Smooth muscle cell (in vitro differentiated cells): Measurements from ENCODE around the gene ANP32E. TPM values are rescaled to one million over a fixed set of nuclear protein-coding genes. Genes with fewer than 3 reads are reported as not detected.

Experiments
- DNase-seq: peaks from one replicate; lab custom pipeline; 2025; ENCODE audit not compliant: unreplicated experiment; lab: John Stamatoyannopoulos, UW
- H2AFZ ChIP-seq: fragments of 200-600 bp; sonication (generic); 2 replicates; pipeline ENCODE4 v1.6.0; 2016; ENCODE audit warnings: antibody characterized with exemption, low read depth, mild to moderate bottlenecking
- H3F3A ChIP-seq: fragments of 200-600 bp; sonication (generic); 2 replicates; pipeline ENCODE4 v1.6.0; 2017; ENCODE audit warnings: antibody characterized with exemption, low read depth
- H3K27ac ChIP-seq: fragments of 200-600 bp; sonication (generic); 2 replicates; pipeline ENCODE4 v1.5.1; 2016; ENCODE audit warnings: low read depth, mild to moderate bottlenecking
- H3K27me3 ChIP-seq: fragments of 200-600 bp; sonication (generic); 2 replicates; pipeline ENCODE4 v1.6.1; 2016; ENCODE audit warnings: low read depth, mild to moderate bottlenecking
- H3K36me3 ChIP-seq: fragments of 200-600 bp; sonication (generic); 2 replicates; pipeline ENCODE4 v1.5.1; 2016; ENCODE audit warnings: low read depth
- H3K4me1 ChIP-seq: fragments of 200-600 bp; sonication (generic); 2 replicates; pipeline ENCODE4 v1.5.1; 2016; ENCODE audit warnings: low read depth
- H3K4me2 ChIP-seq: fragments of 200-600 bp; sonication (generic); 2 replicates; pipeline ENCODE4 v1.6.0; 2016; ENCODE audit warnings: mild to moderate bottlenecking
- H3K4me3 ChIP-seq: fragments of 200-600 bp; sonication (generic); 2 replicates; pipeline ENCODE4 v1.5.1; 2016; ENCODE audit warnings: mild to moderate bottlenecking
- H3K79me2 ChIP-seq: fragments of 200-600 bp; sonication (generic); 2 replicates; pipeline ENCODE4 v1.6.0; 2016; ENCODE audit warnings: low read depth, mild to moderate bottlenecking
- H3K9ac ChIP-seq: fragments of 200-600 bp; sonication (generic); 2 replicates; pipeline ENCODE4 v1.6.0; 2016; ENCODE audit warnings: low read depth
- H3K9me3 ChIP-seq: fragments of 200-600 bp; sonication (generic); replicated peaks from 2 replicates; pipeline ENCODE4 v1.5.1; 2016; ENCODE audit warnings: low read depth
- H4K20me1 ChIP-seq: fragments of 200-600 bp; sonication (generic); 2 replicates; pipeline ENCODE4 v1.6.0; 2016; ENCODE audit warnings: low read depth
- CTCF ChIP-seq: fragments of 200-600 bp; sonication (generic); IDR thresholded peaks from 2 replicates; pipeline ENCODE4 v1.5.1; 2017; ENCODE audit warnings: borderline replicate concordance, mild to moderate bottlenecking, antibody characterized with exemption; ENCODE audit not compliant: insufficient read depth, poor library complexity, severe bottlenecking
- WGBS: methylation state at CpG from one replicate; pipeline ENCODE4 v1.1.7; 2016; ENCODE audit warnings: low lambda C conversion rate; 5-methylcytosine and 5-hydroxymethylcytosine counted together
- polyA plus RNA-seq: library from polyadenylated mRNA; unstranded; fragments of >200 nt; fragmentation: Nextera tagmentation; extraction: Ambion mirVana; gene quantifications from 2 replicates; pipeline ENCODE4 v1.2.1, GENCODE V29; 2016
- total RNA-seq: library from RNA; depleted of rRNA; stranded (reverse); fragments of >200 nt; gene quantifications from 2 replicates; pipeline ENCODE4 v1.2.3, GENCODE V29; 2014

ANP32E gene
- total and polyA plus RNA-seq, 2 experiments from 2014 or later, result 25.0 to 36.5 TPM

GRCh38 chr1:150259217-150259616 lies 23.3 kb upstream of the ANP32E start:
- TF ChIP-seq CTCF, result no peak
- H3K27me3 ChIP-seq, result no peaks in the 10 kb centered on the region
- no peak overlapping the region for H3K4me3 ChIP-seq
- DNase-seq, result no peak
- H3F3A ChIP-seq, result no peaks in the 10 kb centered on the region
- no peaks in the 10 kb centered on the region for H3K79me2 ChIP-seq
- no peaks in the 10 kb centered on the region for H3K36me3 ChIP-seq
- H3K4me1 ChIP-seq, result peaks cover 18% of the 10 kb centered on the region
- no peaks in the 10 kb centered on the region for H3K9me3 ChIP-seq
- no peak overlapping the region for H3K4me2 ChIP-seq
- WGBS, result 39% methylated on average over 4 of the region's 4 CpGs
- no peak overlapping the region for H3K27ac ChIP-seq
- no peak overlapping the region for H3K9ac ChIP-seq
- H4K20me1 ChIP-seq, result no peaks in the 10 kb centered on the region
- no peak overlapping the region for H2AFZ ChIP-seq

- TF ChIP-seq CTCF, result no peak
- no peak within 1 kb of the TSS for H3K27ac ChIP-seq
- H3K9me3 ChIP-seq, result no peaks in the 10 kb centered on the region
- no peaks in the 10 kb centered on the region for H3K79me2 ChIP-seq
- H2AFZ ChIP-seq, result peak within 1 kb of the TSS; percentile 75
- peak within 1 kb of the TSS; percentile 86 for H3K4me2 ChIP-seq
- DNase-seq, result no peak
- H3F3A ChIP-seq, result no peaks in the 10 kb centered on the region
- H3K9ac ChIP-seq, result no peak within 1 kb of the TSS
- H4K20me1 ChIP-seq, result no peaks in the 10 kb centered on the region
- H3K4me1 ChIP-seq, result peaks cover 18% of the 10 kb centered on the region
- no peak within 1 kb of the TSS for H3K4me3 ChIP-seq
- H3K36me3 ChIP-seq, result no peaks in the 10 kb centered on the region
- H3K27me3 ChIP-seq, result no peaks in the 10 kb centered on the region
- WGBS, result 14% methylated on average over 13 of the region's 13 CpGs
Observed at GRCh38 chr1:150257624-150258585, 22.0 kb upstream of the ANP32E start, which contains the start of gene CA14. TSS of gene CA14 (plus strand) at chr1:150257774. CDS start at chr1:150258129, 355 bp downstream.

DNA sequence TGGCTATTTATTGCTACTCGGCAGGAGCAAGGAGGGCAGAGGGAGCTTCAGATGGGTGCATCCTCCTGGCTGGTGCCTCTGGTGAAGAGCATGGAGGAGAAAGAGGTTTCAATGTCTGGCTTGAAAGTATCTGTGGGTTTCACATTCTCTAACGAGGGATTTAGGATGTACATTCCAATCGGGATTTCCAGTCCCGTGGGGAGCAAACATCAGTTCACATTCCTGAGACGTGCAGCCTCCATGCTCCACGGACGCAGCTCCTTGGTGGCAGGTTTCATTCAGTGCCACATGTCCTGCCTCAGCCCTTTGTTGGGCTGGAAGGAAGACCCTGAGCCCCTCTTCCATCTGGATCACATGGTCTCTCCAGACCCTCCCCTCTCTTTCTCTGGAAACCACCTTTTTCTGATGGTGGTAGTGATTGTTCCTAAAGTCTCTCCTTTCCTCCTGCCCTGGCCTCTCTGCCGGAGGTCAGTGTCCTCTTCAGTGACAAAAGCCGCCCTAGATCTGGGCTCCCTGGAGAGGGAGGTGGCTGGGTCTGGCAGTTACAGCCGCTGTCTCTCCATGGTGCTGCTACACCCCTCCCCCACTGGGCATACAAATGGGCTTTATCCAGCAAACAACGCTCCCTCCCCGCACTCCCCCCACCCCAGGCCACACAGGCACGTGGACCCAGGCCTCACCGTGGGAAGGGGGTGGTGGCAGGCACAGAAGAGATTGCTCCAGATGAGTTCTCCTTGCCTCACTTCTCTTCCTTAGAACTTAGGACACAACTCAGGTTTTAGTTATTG lies 20.8 kb upstream of the ANP32E start:
- H3K9me3 ChIP-seq, result no peaks in the 10 kb centered on the region
- H3K4me1 ChIP-seq, result peaks cover 18% of the 10 kb centered on the region
- peak overlapping the region; percentile 86 for H3K4me2 ChIP-seq
- no peak overlapping the region for H3K9ac ChIP-seq
- H4K20me1 ChIP-seq, result no peaks in the 10 kb centered on the region
- no peaks in the 10 kb centered on the region for H3K36me3 ChIP-seq
- WGBS, result 6% methylated on average over 14 of the region's 14 CpGs
- H2AFZ ChIP-seq, result peak overlapping the region; percentile 75
- no peaks in the 10 kb centered on the region for H3F3A ChIP-seq
- TF ChIP-seq CTCF, result no peak
- H3K4me3 ChIP-seq, result peak overlapping the region; percentile 44
- H3K79me2 ChIP-seq, result no peaks in the 10 kb centered on the region
- no peaks in the 10 kb centered on the region for H3K27me3 ChIP-seq
- H3K27ac ChIP-seq, result peak overlapping the region; percentile 5
- DNase-seq, result no peak
